NCI-H82 (cell line): ENCODE results near the gene SMARCD1.
"Not testable (repeated sequence)": the region's sequence is repeated elsewhere in the genome, so short reads cannot be mapped to it uniquely, and the experiment has no call there.

Source experiments
- DNase-seq: peaks from one replicate; lab custom pipeline; 2025; lab: John Stamatoyannopoulos, UW

The SMARCD1 gene

GRCh38 chr12:50142993-50143392 is 57.9 kb downstream of the SMARCD1 start:
- DNase-seq = no peak

GRCh38 chr12:50145439-50145838 is 60.3 kb downstream of the SMARCD1 start:
- DNase-seq = no peak

- no peak for DNase-seq
Observed at GRCh38 chr12:50147281-50147680, 62.1 kb downstream of the SMARCD1 start.

GRCh38 chr12:50148011-50148410 is 62.9 kb downstream of the SMARCD1 start:
- not testable (repeated sequence) for DNase-seq

GRCh38 chr12:50149311-50149710 is 64.2 kb downstream of the SMARCD1 start:
- no peak for DNase-seq
